Natural killer cell (primary cell): ENCODE data around the gene AQP7. TPM values are rescaled to one million over a fixed set of nuclear protein-coding genes. Genes with fewer than 3 reads are reported as not detected.
"Not testable (repeated sequence)": the region's sequence is repeated elsewhere in the genome, so short reads cannot be mapped to it uniquely, and the experiment has no call there.

Source experiments
- ATAC-seq, 3 donors: fragments of 150-1000 bp in 2 of 3; fragments of 200-7000 bp in 1 of 3; cut with Tn5 transposase; 1 replicate in 1 of 3; 2 replicates in 2 of 3; pipeline ENCODE4 v1.10.0; 2021; ENCODE audit warnings: mild to moderate bottlenecking in 2 of 3, moderate library complexity in 2 of 3
- DNase-seq, 2 donors: peaks; one replicate each; pipeline versions ENCODE4 v3.0.0 to v3.0.0-alpha.2; 2013 to 2021; ENCODE audit warnings: mixed read lengths in 1 of 2
- H3K27ac ChIP-seq: one replicate; pipeline ENCODE4 v1.5.1; 2013; ENCODE audit warnings: mild to moderate bottlenecking, low read length
- H3K27me3 ChIP-seq: one replicate; pipeline ENCODE4 v1.6.1; 2013; ENCODE audit warnings: low read length; ENCODE audit not compliant: control insufficient read depth, insufficient read depth
- H3K36me3 ChIP-seq: one replicate; pipeline ENCODE4 v1.6.1; 2013; ENCODE audit warnings: low read length; ENCODE audit not compliant: control insufficient read depth, insufficient read depth
- H3K4me1 ChIP-seq: one replicate; pipeline ENCODE4 v1.6.1; 2013; ENCODE audit warnings: low read length; ENCODE audit not compliant: control insufficient read depth, insufficient read depth
- H3K4me3 ChIP-seq: one replicate; pipeline ENCODE4 v1.5.1; 2013; ENCODE audit warnings: low read length
- H3K9me3 ChIP-seq: one replicate; pipeline ENCODE4 v1.6.1; 2013; ENCODE audit warnings: low read length; ENCODE audit not compliant: control insufficient read depth, insufficient read depth
- H3K27ac Mint-ChIP-seq, 2 donors: one replicate each; pipeline ENCODE4 v1.8.0; 2022; ENCODE audit warnings: mild to moderate bottlenecking in 2 of 2, mixed read lengths in 2 of 2, moderate library complexity in 1 of 2
- H3K27me3 Mint-ChIP-seq, 2 donors: one replicate each; pipeline ENCODE4 v1.8.0; 2022; ENCODE audit warnings: low read depth in 2 of 2, mixed read lengths in 2 of 2
- H3K36me3 Mint-ChIP-seq: one replicate; pipeline ENCODE4 v1.8.0; 2022; ENCODE audit warnings: mixed read lengths
- H3K4me1 Mint-ChIP-seq, 2 donors: one replicate each; pipeline ENCODE4 v1.8.0; 2022; ENCODE audit warnings: mixed read lengths in 2 of 2
- H3K4me3 Mint-ChIP-seq: one replicate; pipeline ENCODE4 v1.8.0; 2022; ENCODE audit warnings: mild to moderate bottlenecking, moderate library complexity, mixed read lengths
- H3K9me3 Mint-ChIP-seq, 2 donors: one replicate each; pipeline ENCODE4 v1.8.0; 2022; ENCODE audit warnings: mixed read lengths in 2 of 2
- CTCF ChIP-seq: fragments of 200-600 bp; IDR thresholded peaks from one replicate; pipeline ENCODE4 v1.8.0; 2022; ENCODE audit warnings: antibody characterized with exemption
- WGBS: methylation state at CpG from one replicate; pipeline ENCODE4 v1.1.7; 2013; ENCODE audit warnings: missing lambda C conversion rate; ENCODE audit not compliant: insufficient coverage; 5-methylcytosine and 5-hydroxymethylcytosine counted together
- intact Hi-C: fragments of 100-400 bp; cut with micrococcal nuclease; formaldehyde crosslinking; loops from one replicate; pipeline ENCODE4 v1.14.2; 2022
- total RNA-seq, 4 donors: library from RNA; stranded (reverse); fragments of 120-200 nt in 1 of 4; gene quantifications; one replicate each; pipeline versions ENCODE4 v1.2.3 to v1.2.4, GENCODE V29; 2013 to 2022

AQP7 gene
- not detected for total RNA-seq
- total RNA-seq (2013): not detected

GRCh38 chr9:33402371-33402770 is at the start of gene AQP7:
Gene AQP7 (minus strand): TSS chr9:33402568. CDS start chr9:33401262, 1,306 bp downstream.
- not testable (repeated sequence) for ATAC-seq, H3K9me3 Mint-ChIP-seq, H3K27me3 Mint-ChIP-seq, H3K27ac ChIP-seq, H3K4me1 Mint-ChIP-seq, H3K4me3 ChIP-seq, H3K36me3 Mint-ChIP-seq, H3K4me1 ChIP-seq, H3K27me3 ChIP-seq, H3K27ac Mint-ChIP-seq, H3K36me3 ChIP-seq, H3K9me3 ChIP-seq, DNase-seq, H3K4me3 Mint-ChIP-seq
- WGBS: 94% methylated on average over 8 of the region's 10 CpGs
- intact Hi-C loops: loop anchor here (10.0 kb wide), 1 partner anchor 62 kb away; no protein-coding TSS in a partner anchor

GRCh38 chr9:33450621-33451146 is 48.3 kb upstream of the AQP7 start:
- Mint-ChIP-seq H3K27ac (no peak overlapping the region), H3K4me3 (no peak overlapping the region), H3K9me3 (no peaks in the 10 kb centered on the region), H3K4me1 (peaks cover 18 to 27% of the 10 kb centered on the region in 2 donors), H3K27me3 (no peaks in the 10 kb centered on the region), H3K36me3 (no peaks in the 10 kb centered on the region)
- DNase-seq: no peak
- Histone ChIP-seq H3K9me3 (no peaks in the 10 kb centered on the region), H3K36me3 (no peaks in the 10 kb centered on the region), H3K4me1 (peaks cover 40% of the 10 kb centered on the region), H3K27ac (no peak overlapping the region), H3K27me3 (no peaks in the 10 kb centered on the region), H3K4me3 (no peak overlapping the region)
- intact Hi-C loops: no loop called here
- ATAC-seq: no peak
- TF ChIP-seq CTCF: no peak
- 93% methylated on average over 4 of the region's 4 CpGs for WGBS

- Mint-ChIP-seq H3K9me3 (no peaks in the 10 kb centered on the region), H3K4me3 (no peak overlapping the region), H3K27me3 (no peaks in the 10 kb centered on the region), H3K4me1 (peaks cover 18 to 35% of the 10 kb centered on the region in 2 donors), H3K27ac (no peak overlapping the region), H3K36me3 (no peaks in the 10 kb centered on the region)
- intact Hi-C loops: no loop called here
- Histone ChIP-seq H3K9me3 (no peaks in the 10 kb centered on the region), H3K27ac (no peak overlapping the region), H3K4me1 (peaks cover 42% of the 10 kb centered on the region), H3K4me3 (no peak overlapping the region), H3K27me3 (no peaks in the 10 kb centered on the region), H3K36me3 (no peaks in the 10 kb centered on the region)
- ATAC-seq: no peak
- WGBS: 97% methylated on average over 5 of the region's 5 CpGs
- TF ChIP-seq CTCF: no peak
- no peak for DNase-seq
Observed at GRCh38 chr9:33449715-33450114, 47.3 kb upstream of the AQP7 start.

- Mint-ChIP-seq H3K9me3 (no peaks in the 10 kb centered on the region), H3K4me1 (peaks cover 18 to 34% of the 10 kb centered on the region in 2 donors), H3K36me3 (no peaks in the 10 kb centered on the region), H3K27me3 (no peaks in the 10 kb centered on the region), H3K27ac (peak overlapping the region; percentile 31 to 92), H3K4me3 (peak overlapping the region; percentile 91)
- no peaks in the 10 kb centered on the region for H3K36me3 ChIP-seq
- no peaks in the 10 kb centered on the region for H3K9me3 ChIP-seq
- H3K27ac ChIP-seq: peak overlapping the region; percentile 49
- 46% methylated on average over 20 of the region's 20 CpGs for WGBS
- H3K4me1 ChIP-seq: peaks cover 37% of the 10 kb centered on the region
- H3K4me3 ChIP-seq: peak overlapping the region; percentile 41
- H3K27me3 ChIP-seq: no peaks in the 10 kb centered on the region
- no peak for TF ChIP-seq CTCF
- intact Hi-C loops: loop anchor here (2.0 kb wide), 2 partner anchors 21 to 25 kb away; partner anchors contain the start of gene NOL6
- ATAC-seq (no peak), DNase-seq (peak in 1 of 2 donors; percentile 40)
Observed at GRCh38 chr9:33447799-33448553, 45.6 kb upstream of the AQP7 start.
